ENCODE data around the gene TK1.

DNA sequence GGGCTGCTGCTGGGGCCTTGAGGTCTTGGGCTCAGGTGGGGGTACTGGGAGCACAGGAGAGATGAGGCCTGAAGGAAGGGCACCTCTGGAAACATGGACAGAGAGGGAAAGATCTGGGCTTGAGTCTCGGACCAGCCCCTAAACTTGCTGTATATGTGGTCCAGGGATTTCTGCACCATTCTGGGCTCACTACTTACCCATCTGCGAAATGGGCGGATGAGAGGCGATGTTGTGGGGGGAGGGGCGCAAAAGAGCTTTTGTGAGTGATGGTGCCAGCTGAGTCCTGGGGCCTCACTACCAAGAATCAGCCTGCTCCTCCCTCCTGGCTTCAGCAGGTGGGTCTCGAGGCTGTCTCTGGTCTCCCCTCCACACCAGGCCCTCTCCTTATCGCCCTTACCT is 40.4 kb downstream of the TK1 start:
- TF ChIP-seq, protein P1, sequence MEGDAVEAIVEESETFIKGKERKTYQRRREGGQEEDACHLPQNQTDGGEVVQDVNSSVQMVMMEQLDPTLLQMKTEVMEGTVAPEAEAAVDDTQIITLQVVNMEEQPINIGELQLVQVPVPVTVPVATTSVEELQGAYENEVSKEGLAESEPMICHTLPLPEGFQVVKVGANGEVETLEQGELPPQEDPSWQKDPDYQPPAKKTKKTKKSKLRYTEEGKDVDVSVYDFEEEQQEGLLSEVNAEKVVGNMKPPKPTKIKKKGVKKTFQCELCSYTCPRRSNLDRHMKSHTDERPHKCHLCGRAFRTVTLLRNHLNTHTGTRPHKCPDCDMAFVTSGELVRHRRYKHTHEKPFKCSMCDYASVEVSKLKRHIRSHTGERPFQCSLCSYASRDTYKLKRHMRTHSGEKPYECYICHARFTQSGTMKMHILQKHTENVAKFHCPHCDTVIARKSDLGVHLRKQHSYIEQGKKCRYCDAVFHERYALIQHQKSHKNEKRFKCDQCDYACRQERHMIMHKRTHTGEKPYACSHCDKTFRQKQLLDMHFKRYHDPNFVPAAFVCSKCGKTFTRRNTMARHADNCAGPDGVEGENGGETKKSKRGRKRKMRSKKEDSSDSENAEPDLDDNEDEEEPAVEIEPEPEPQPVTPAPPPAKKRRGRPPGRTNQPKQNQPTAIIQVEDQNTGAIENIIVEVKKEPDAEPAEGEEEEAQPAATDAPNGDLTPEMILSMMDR (IDR thresholded peaks at IDR 0.05) = no peak
- TF ChIP-seq POLR2A (IDR thresholded peaks at IDR 0.05) = no peak

Measured in heart left ventricle (tissue), 13 donors.